DMS114 treated with DMSO at 0.1 percent for 48 hours (cell line): ENCODE data around the gene P2RY6.
"Not testable (repeated sequence)": the region's sequence is repeated elsewhere in the genome, so short reads cannot be mapped to it uniquely, and the experiment has no call there.

Experiments used
- DNase-seq: peaks from one replicate; lab custom pipeline; 2025; ENCODE audit not compliant: unreplicated experiment; lab: John Stamatoyannopoulos, UW

Gene P2RY6

GRCh38 chr11:73259406-73260126, 12.6 kb upstream of the P2RY6 start:
- no peak for DNase-seq

- DNase-seq = no peak
Observed at GRCh38 chr11:73260127-73260457, 12.0 kb upstream of the P2RY6 start.

DNA sequence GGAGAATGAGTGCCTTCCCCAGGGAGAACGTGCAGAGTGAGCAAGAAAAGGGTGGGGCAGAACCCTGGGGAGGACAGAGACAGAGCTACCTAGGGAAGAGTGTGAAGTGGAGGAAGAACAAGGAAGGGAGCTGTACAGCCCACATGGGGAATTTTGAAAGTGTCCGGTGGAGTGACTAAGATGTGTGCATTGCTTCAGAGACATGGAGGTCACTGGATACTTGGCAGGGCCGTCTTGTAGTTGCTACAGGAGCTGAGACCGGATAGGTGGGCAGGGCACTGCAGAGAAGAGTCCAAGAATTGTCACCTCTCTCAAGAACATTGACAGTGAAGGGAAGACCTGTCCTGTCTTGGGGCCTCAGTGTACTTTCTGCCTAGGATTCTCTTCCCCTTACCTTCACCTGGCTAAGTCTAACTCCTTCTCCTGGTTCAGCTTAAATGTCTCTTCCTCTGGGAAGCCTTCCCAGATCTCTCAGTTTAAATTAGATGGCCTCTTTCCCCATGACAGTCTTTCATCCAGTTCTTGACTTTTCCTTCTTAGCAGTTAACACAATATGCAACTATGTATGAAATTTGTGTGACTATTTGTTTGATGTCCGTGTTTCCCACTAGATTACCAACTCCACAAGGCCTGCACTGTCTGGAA, 9.2 kb upstream of the P2RY6 start:
- DNase-seq = no peak

GRCh38 chr11:73263640-73264039, 8.5 kb upstream of the P2RY6 start:
- DNase-seq = no peak

DNA sequence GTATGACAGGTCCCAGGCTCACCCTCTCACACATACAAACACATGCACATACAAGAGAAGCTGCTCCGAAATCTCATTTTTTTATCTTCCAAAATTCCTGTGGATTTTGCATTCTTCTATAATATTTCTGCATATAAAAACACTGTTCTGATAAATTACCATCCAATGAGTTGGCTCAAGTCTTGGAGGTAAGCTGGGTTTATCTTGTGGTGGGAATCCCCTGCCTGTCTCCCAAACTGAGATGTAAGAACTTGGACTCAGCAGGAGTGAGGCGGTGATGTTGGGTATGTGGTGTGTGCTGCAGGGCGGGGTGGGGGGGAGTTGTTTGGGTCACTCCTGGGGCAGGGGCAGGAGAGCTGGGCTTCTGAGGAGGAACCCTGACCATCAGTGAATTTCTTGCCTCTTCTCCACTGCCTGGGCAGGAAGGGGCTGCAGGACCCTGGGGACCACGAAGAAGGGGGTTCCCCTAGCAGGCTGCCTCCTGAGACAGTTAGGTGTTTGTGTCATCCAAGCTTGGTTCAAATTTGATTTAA, 6.8 kb upstream of the P2RY6 start:
- no peak for DNase-seq

DNA sequence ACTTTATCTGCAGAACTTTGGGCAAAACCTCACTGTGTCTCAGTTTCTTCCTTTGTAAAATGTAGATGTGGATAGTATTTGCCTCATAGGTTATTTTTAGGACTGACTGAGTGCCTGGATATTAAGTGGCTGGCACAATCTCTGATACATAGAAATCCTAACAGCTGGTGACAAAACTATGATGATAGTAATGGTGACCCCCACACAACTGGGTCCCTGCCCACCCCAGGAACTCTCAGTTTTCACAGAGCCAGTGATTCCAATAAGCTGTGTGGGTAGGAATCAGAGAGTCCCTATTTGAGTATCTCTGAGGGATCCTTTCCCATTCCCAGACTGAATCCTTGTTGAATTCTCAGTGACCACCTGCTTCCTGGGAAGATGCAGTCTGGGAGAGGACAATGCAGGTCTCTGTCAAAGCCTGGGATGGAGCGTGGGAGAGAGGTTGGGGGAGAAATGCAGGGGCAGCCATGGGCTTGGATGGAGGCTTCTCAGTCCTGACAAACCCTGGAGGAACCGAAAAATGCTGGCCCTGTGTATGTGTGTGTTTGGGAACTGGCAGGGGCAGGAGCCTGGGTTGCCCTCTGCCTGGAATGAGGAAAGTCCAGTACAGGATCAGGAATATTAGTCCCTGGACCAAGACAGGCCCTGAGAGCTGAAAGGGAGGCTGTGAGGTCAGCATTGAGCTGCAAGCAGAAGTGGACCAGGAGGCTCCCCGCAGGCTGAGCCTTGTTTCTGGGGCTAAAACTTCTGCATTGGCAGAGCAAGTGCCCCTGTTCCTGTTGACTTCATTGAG, 6.1 kb upstream of the P2RY6 start:
- no peak for DNase-seq

DNA sequence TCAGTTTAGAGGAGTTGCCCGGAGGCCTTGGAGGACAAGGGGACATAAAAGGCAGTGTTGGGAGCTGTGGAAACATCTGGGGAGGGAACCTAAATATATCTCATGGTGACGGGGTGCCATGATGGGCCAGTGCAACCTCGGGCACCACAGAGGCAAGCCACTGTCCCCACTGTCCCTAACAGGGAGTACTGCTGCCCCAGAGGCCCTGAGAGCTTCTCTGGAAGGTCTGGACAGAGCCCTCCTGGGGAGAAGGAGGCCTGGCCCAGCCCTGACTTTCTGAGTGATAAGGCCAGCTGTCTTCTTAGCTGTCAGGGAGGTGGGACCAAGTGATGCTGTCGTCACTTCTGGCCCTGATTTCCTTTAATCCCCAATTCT, 5.5 kb upstream of the P2RY6 start:
- no peak for DNase-seq

DNA sequence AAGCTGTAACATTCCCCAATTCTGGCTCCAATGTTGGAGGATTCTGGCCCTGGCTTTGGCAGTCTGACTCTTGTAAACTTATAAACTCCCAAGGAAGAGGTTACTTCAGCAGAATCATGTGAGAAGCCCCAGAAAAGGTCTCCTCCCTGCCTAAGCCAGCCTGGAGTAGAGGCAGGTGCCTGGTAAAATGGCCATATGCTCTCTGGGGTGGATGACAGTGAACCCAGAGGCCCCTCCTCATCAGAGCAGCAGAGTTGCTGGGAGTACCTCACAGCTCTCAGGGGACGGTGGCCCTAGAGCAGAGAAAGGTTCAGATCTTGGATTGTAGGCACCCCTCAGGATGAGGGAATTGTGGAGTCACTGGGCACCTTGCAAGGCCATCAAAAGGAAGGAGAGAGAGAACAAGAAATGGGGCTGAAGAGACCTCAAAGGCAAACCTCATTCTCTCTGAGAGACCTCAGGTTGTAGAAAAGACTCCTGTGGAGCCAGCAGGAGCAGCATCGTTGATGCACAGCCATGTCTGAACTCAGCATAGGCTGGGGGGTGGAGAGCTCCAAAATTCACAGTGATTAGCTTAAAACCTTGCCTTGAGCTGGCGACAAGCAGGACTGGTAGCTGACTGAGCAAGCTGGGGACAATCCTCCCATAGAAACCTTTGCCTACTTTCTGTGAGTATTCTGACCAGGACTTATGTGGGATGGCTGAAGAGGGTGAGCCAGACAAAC, 4.9 kb upstream of the P2RY6 start:
- no peak for DNase-seq

GRCh38 chr11:73267906-73268540, 4.1 kb upstream of the P2RY6 start:
- DNase-seq = no peak

- no peak for DNase-seq
Observed at GRCh38 chr11:73268671-73269271, 3.4 kb upstream of the P2RY6 start.

DNA sequence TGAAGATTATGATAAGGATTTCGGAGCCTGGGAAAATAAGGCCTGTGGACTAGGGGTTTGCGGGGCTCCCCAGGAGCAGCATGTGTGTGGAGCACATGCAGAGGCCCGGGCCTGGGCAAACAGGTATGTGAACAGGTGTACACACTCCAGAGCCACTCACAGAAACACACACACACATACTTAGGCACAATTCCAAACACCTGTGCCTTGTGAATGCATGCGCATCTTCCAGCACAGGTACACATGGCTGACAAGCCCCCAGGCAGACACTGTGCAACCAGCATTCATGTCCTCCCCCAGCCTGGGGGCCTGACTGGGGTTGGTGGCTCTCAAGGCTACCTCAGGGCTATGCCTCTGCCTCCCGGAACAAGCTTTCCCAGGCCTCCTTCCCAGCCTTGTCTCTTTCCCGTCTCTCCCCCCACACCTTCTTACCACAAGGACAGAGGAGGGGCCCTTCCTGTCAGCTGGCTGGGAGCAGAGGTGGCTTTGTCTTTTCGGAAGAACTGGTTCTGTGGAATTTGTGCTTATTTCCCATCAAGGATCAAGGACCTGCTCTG, 2.6 kb upstream of the P2RY6 start:
- no peak for DNase-seq

GRCh38 chr11:73270016-73270854, 1.9 kb upstream of the P2RY6 start:
- no peak for DNase-seq

DNA sequence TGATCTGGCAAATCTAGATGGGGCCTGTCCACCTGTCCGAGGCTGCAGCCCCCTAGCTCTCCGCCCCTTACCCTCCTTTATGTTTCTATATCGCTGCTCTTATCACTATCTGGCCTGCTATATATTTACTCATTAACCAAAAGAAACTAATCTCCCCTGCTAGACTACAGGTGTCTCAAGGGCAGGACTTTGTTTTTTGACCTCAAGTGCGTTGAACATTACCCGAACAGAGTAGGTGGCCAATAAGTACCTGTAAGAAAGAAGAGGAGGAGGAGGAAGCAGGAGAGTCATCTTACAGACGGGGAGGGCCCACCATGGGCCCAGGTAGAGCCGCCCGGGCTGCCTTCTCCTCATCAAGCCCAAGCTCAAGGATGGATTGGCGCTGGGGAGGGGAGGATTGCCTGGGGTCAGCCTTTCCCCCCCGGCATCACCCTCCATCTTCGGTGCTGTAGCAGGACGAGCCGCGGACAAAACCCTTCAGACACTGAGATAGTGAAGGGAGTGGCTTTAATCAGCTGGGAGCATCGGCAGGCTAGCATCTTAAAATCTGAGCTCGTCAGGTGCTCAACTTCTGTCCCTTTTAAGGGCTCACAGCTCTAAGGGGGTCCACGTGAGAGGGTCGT, 1.2 kb upstream of the P2RY6 start:
- DNase-seq = no peak

GRCh38 chr11:73271478-73271865, 666 bp upstream of the P2RY6 start:
- not testable (repeated sequence) for DNase-seq

DNA sequence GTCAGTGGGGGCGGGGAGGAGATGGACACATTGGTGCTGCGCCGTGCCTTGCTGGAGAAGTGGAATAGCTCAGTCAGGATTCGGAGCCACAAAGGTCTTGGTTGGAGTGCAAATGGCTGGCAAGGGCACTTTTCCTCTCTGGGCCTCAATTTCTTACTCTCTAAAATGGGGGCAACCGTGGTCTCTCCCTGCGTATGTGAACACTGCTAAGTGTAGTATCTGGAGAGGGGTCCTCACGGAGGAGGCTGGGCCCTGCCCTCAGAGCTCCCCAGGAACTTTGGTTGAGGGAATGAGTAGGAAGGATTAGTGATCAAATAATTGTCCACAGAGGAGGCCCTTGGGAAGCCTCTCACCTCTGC, 521 bp downstream of the P2RY6 start:
- no peak for DNase-seq

- no peak for DNase-seq
Observed at GRCh38 chr11:73273222-73273895, 1.2 kb downstream of the P2RY6 start.

DNA sequence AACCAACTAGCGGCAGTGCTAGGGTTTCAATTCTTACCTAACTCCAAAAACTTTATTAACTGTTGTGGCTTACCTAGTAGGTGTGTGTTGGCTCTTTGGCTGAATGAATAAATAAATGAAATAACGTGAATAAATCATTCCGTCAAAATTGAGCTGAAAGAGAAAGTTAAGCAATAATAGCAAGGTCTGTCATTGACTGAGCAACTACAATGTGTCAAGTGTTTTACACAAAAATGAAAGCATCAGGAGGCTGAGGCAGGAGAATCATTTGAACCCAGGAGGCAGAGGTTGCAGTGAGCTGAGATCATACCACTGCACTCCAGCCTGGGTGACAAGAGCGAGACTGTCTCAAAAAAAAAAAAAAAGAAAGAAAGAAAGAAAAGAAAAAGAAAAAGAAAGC, 2.1 kb downstream of the P2RY6 start:
- DNase-seq = not testable (repeated sequence)

GRCh38 chr11:73274722-73275380, 2.7 kb downstream of the P2RY6 start:
- no peak for DNase-seq
